HG02938 (cell line): ENCODE data around the gene PNN.
A peak's percentile ranks its signal among the peaks of the same experiment; 100 is the strongest.

Source experiments
- ATAC-seq: cut with Tn5 transposase; IDR thresholded peaks from one replicate; pipeline ENCODE4 v1.9.1; 2021; ENCODE audit warnings: mild to moderate bottlenecking, moderate library complexity; ENCODE audit not compliant: unreplicated experiment

PNN gene

DNA sequence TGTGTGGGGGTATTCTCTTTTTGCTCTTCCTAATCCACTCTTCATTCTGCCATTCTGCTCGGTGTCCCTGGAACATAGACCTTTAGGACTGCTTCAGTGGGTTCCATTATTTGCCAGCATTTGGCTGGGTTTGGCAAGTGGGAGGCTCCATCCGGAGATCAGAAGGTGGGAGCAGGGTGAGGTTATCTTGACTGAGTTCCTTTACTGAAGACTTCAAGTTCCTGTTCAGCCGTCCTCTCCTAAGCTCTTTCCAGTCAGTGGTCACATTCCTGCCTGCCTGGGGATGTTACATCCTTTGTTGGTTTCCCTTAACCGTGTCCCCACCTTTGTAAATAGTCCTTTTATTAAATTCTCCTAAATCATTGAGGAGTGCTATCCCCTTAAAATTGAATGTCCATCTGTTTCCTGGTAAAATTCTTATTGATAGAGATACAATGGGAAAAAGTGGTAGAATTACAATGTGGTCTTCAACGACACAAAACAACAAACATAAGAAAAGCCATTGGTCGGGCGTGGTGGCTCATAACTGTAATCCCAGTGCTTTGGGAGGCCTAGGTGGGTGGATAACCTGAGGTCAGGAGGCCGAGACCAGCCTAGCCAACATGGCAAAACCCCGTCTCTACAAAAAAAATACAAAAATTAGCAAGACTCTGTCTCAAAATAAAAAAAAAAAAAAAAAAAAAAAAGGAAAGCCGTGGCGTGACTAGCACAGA, 53.6 kb downstream of the PNN start:
- ATAC-seq, result no peak

DNA sequence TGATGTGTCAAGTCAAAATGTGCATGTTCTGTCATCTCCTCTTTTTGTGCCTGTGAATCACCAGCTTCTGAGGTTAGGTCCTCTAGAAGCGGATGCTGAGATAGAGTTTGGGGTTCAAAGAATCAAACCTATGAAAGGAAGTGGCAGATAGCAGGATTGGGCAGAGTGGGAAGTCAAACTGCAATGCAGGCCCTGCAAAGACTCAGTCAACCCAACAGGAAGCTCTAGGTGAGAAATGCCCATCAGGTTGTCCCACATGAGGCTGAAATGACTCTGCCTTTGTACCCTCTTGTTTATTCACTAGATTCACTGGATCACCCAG, 54.1 kb downstream of the PNN start:
- ATAC-seq, result no peak

DNA sequence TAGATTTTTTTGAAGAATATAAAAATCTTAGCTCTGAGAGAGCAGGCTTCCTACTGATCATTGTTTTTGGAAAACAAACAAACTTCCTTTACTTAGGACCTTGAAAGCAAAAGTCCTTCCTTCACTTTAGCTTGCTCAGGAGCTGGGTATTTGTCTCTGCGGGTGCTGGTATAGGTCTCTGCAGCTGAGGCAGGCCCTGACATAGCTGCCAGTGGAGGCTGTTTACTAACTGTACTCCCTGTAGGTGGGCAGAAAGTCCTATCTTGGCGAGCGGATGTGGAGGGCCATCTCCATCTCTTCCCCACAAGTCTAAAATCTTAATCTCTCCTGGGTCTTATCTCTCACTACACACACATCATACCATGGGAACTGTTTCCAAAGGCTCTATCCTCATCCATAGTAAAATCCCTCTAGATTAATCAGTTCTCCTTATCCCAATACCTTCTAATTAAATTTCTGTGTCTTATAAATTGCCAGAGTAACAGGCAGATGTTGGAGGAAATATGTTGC, 54.6 kb downstream of the PNN start:
- no peak for ATAC-seq

DNA sequence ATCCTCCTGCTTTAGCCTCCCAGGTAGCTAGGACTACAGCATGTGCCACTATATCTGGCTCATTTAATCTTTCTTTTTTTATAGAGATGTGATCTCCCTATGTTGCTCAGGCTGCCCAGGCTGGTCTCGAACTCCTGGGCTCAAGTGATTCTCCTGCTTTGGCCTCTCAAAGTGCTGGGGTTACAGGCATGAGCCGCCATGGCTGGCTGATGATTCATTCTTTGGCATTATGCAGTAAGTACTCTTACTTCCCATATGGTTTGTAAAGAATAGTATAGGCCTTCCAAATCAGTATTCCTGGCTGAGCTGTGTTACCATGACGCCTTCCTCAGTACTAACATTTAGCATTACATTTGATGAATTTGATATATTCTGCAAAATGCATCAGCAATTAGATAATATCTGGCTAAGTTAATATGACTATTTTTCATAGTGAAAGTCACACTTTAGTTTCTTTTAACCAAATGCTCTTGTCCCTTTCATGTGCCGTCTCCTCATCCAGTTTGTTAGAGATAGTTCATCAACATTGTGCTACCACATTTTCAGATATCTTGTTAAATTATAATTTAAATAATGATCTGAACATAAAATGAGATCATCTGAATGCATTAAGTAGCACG, 55.5 kb downstream of the PNN start:
- no peak for ATAC-seq

DNA sequence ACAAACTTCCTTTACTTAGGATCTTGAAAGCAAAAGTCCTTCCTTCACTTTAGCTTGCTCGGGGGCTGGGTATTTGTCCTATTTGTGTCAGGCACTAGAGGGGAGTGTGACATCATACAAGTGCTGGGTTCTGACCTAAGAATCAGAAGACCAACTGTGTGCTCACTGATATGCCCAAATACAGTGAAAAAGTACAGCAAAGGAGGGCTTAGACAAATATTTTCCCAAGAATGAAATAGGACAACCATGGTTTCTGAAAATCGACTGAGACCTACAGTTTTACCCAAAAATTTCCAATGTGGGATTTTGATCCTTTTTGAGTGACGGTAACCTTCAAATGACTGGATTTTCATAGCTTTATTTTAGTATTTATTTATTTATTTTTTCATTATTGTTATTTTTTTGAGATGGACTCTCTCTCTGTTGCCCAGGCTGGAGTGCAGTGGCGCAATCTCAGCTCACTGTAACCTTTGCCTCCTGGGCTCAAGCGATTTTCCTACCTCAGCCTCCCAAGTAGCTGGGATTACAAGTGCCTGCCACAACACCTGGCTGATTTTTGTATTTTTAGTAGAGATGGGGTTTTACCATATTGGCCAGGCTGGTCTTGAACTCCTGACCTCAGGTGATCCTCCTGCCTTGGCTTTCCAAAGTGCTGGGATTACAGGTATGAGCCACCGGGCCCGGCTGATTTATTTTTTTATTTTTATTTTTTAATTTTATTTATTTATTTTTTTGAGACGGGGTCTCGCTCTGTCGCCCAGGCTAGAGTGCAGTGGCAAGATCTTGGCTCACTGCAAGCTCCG, 56.9 kb downstream of the PNN start:
- peak; percentile 78 for ATAC-seq
